Measurements from ENCODE around the gene STYXL1.

GRCh38 chr7:76044375-76044865 is 3.4 kb downstream of the STYXL1 start:
- TF ChIP-seq CTCF (conservative IDR thresholded peaks at IDR 0.05; ENCODE audit: low read depth in 2 of 2) (no peak), POLR2AphosphoS5 (IDR thresholded peaks at IDR 0.05; ENCODE audit: low read depth) (no peak), EZH2 (IDR thresholded peaks at IDR 0.05; ENCODE audit: low read depth, unreplicated experiment) (no peak)

All from GM23338 (cell line).